Measurements from ENCODE around the gene UBE2D1. TPM values are rescaled to one million over a fixed set of nuclear protein-coding genes. Genes with fewer than 3 reads are reported as not detected.

UBE2D1 gene
- total and polyA plus RNA-seq, 2 of the 8 experiments (the other 6 are each of a cell fraction or from before 2014, with no cell fraction given) = 21.2 to 33.5 TPM

GRCh38 chr10:58356756-58357155, 21.9 kb downstream of the UBE2D1 start (continued):
- TF ChIP-seq GABPA (IDR thresholded peaks at IDR 0.05; ENCODE audit: borderline replicate concordance, insufficient read depth, low read length) (no peak), MAX (IDR thresholded peaks at IDR 0.05) (no peak), RNF2 (IDR thresholded peaks at IDR 0.05; ENCODE audit: borderline replicate concordance, low read depth, low read length, missing control alignments, poor library complexity, severe bottlenecking) (no peak), PHF8 (conservative IDR thresholded peaks at IDR 0.05; ENCODE audit: low read depth, low read length) (no peak), SP1 (IDR thresholded peaks at IDR 0.05; ENCODE audit: low read depth, low read length) (no peak), CHD1 (IDR thresholded peaks at IDR 0.05; ENCODE audit: low read depth, low read length) (no peak)

Measured in H1 (cell line).